GM10847 (cell line): ENCODE measurements around the gene ADNP2.

Experiments used
- POLR2A ChIP-seq: IDR thresholded peaks from 2 replicates; pipeline ENCODE4 v1.6.1; 2011; ENCODE audit not compliant: insufficient read length; ENCODE audit errors: extremely low read depth

The ADNP2 gene

DNA sequence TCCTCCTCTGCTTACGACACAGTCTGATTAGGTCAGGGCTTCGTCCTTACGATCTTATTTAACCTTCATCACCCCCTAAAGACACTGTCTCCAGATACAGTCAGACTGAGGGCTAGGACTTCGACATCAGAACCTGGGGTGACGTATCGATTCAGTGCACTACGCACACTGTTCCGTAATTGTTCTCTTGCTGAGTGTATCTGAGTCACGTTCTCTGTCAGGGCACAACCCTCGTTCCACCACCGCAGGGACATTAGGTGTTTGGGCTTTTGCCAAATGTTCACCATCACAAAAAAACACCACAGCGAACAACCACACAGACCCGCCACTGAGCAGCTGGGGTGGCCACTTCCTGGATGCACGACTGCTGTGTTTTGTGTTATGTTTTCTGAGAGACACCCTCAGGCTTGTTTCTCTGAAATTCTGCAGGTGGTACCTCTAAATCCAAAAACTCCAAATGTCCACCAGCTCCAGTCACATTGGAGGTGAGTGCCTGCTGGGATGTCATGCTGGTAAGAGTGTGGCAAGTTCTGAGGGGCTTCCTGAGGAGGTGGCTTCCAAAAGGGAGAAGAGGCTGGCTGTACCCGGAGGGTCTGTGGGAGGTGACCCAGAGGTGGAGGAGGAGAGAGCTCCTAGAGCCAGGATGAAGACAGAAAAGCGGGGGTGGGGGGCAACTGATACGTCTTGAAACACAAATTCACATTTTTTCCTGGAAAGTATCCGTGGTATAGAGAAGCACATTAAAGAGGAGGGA, 66.6 kb downstream of the ADNP2 start:
- no peak for TF ChIP-seq POLR2A

DNA sequence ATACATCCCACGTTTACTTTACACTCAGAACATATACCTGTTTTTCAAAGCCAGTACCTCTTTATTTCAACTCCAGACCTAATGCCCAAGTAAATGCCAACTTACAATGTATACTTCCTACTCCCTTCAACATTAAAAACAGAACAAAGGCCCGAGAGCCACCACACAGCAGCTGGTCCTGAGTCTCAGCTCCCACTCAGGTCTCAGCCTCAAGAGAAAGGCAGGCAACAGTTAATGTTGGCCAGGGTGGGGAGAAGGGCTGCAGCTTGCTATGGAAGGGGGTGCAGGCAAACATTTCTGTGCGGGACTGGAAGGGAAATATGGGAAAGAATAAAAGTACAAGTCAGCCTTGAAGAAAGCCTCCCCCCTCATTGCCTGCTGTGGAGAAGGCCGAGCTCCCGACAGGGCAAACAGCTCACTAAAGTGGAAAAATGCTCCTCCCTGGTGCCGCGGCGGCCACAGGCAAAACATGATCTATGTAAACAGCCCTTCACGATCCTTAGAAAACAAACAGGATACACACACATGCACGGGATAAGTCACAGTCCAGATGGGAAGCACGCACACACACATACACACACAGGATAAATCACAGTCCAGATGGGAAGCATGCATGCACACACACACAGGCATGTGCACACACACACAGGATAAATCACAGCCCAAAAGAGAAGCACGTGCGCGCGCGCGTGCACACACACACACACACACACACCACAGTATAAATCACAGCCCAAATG, 67.4 kb downstream of the ADNP2 start:
- no peak for TF ChIP-seq POLR2A

DNA sequence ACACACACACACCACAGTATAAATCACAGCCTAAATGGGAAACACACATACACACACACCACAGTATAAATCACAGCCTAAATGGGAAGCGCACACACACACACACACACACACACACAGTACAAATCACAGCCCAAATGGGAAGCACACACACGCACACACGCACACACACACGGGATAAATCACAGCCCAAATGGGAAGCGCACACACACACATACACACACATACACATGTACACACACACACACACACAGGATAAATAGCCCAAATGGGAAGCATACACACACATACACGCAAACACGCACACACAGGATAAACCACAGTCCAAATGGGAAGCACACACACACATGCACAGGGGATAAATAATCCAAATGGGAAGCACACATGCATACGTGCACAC, 68.1 kb downstream of the ADNP2 start:
- no peak for TF ChIP-seq POLR2A

DNA sequence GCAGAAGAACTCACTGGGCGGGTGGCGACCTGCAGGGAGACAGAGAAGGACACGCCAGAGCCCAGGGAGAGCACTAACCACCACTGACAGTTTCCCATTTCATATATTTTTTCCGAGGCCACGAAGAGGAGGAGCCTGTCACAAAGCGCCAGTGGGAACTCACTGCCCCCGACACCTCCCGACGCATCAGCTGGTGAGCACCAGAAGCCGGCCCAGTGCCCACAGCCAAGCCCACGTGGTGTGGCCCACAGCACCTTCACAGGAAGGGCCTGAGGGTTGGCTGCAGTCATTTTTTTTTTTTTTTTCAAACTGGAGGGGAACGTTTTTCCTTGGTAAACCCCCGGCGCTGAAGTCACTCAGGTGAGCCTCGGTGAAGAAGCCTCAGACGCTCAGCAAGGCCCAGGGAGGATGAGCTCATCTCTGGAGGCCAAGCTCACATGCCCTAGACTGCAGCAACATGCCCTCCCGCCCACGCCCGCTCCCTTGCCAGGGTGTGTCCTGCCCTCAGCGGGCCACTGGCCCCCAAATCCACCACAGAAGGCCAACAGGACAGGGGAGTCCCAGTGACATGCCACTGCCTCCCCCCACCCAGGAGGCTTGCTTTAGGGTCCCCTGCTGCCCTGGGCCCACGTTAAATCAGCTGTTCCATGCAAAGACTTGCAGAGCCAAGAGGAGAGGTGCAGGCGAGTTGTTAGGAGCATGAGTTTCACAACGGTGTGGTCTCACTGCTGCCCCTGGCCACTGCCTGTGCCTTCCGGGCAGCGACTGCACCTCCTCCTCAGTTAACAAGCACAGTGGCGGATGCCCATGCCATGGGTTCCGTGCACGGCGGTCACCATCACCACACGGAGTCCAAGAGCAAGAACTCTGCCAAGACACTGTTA, 70.1 kb downstream of the ADNP2 start:
- no peak for TF ChIP-seq POLR2A

DNA sequence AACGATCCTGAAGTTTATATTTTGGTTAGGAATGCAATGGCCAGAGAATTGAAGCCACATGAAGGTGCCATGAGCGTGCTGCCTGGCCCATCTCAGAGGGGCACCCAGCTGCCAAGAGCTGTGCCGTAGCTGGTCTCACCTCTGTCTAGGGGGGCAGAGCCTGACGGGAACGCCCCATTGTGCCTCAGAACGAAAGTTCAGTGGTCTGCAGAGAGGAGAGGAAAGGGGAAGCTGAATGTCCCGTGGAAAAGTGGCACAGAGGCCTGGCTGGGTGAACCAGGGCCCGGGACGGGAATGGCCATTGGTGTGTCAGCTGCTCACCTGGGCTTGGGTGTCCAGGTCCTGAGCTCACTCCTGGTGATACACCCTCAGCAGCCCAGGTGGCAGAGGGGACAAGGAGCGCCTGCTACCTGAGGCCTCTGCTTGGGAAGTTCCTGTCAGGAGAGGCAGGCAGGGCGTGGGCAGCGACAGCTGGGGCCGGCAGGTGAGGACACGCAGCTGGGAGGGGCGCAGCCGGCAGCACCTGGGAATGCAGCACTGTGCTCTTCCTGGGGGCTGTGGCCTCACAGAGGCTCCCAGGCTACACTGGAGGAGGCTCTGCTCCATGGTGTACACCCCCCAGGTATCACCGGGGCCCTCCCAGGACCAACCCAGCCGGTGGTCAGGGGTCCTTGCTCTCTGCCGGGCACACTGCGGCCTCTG, 70.9 kb downstream of the ADNP2 start:
- TF ChIP-seq POLR2A, result no peak

DNA sequence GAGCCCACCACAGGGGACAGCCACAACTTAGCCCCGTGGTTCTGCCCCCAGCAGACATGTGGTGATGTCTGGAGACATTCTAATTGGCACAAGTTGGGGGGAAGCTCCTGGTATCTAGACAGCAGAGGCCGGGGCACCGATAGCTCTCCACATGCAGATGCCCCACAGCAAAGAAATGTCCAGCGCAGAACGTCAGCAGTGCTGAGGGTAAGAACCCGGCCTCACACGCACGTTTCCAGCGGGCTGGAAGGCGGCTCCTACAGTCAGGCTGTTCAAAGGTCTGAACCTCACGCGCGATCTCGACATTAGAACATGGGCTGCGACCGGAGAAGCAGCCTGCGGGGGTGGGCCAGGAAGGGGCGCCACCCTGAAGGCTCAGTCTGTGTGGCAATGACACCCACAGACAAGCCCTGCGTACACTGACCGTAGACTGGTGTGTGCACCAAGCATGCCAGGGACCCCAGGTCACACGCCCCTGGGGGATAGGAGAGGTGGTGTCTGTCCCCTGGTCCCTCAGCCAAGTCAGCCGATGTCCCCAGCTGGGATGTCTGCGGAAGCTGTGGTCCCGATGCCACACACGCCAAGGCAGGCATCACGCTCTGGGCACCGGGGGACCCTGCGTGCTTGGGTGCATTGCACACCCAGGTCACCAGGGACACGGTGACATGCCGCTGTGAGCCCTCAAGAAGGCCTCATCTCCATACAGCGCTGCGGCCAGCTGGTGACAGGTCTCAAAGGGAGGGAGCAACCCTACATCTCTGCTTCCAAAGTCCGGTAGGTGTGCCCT, 71.9 kb downstream of the ADNP2 start:
- no peak for TF ChIP-seq POLR2A

DNA sequence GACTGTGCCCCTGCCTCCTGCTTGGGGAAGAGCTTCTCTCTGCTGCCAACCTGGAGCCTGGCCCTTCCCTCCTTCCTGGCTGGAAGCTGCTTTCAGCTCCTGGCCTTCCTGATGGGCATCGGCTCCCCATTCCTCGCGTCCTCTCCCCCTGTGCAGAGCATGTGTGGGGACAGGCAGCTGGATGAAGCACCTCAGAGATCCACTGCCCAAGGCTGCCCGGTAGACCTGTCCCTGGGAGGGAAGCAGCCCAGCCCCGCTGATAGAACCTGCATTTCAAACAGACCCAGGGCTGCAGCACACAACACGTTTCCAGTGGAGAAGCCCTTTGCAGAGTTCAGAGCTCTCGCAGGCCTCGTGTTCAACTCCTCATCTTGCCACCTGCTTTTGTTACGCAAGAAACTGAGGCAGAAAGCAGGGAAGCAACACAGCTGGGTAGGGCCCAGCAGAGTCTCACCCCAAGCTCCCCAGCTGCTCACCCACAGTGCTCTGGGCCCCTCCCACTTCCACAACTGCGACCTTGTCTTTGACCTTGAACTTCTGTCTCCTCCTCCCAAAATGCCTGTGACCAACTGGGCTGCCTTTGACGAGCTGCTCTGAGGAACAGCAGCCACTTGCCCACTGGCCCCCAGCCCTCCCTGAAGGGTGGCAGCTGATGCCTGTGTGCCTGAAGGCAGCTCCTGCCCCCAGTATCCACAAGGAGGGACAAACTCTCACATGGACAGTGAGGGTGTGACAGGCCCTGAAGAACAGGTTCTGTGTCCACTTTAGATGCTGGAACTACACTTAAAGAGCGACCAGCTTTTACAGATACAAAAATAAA, 72.8 kb downstream of the ADNP2 start:
- no peak for TF ChIP-seq POLR2A

DNA sequence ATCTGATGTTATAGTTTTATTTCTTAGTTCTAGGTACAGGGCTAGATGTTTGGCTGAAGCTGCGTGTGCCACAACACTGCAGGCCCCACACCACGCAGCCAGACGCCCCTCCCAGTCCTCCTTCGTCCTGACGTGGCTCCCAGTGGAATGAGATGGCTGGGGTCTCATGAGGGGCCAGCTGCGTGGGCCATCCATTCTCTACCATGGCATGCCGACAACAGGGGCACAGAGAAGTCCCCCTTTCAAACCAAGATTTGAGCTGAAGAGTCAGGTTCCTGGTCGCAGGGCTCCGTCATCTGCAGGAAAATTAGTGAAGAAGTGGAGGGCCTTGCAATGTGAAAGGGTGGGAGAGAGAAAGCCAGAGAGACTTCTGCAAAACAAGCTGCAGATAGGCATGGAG, 73.8 kb downstream of the ADNP2 start:
- no peak for TF ChIP-seq POLR2A

DNA sequence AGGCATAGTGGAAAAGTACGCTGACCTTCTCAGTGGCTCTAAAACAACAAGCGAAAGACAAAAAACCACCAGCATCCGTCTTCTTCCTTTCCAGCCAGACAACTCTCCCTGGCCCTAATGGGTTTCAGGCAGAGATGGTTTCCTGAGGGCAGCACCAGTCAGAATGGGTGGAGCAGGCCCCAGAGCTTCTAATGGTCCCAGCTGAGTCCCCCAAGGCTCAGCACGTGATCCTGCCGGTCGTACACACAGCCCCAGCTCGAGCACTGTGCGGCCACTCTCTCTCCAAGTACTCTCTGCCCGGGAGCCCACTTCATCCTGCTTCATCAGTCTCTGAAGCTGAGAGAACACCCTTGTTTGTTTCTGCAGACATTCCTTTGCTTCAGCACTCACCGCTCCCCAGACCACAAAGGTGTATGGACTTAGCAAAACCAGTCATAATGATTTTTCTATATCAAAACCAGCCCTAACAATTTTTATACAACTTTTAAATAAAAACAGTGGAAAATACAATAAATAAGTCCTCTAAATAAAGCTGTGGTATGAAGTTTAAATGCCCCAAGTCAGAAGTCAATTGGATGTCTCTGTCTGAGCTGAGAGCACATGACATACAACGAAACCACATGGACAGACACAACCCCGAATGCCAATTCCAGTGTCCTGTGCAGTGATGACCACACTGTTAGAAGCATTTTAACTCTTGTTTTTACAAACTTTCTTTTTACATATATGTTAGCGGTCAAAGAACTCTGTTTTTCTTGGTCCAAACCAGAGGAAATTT, 74.4 kb downstream of the ADNP2 start:
- TF ChIP-seq POLR2A, result no peak

DNA sequence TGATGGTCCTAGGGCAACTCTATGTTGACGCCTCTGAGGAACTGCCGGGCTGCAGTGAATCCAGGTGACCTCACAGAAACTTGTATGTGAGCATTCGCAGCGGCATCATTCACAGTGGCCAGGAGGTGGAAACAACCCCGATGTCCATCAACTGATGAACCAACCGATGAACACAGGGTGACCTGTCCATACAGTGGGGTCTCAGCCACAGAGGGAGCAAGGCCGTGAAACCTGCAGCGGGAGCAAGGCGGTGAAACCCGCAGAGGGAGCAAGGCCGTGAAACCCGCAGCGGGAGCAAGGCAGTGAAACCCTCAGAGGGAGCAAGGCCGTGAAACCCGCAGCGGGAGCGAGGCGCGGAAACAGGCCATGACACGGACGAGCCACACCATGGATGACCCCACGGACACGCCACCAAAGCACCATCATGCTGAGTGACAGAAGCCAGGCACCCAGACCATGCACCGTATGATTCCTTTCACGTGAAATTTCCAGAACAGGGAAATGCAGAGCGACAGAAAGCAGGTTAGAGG, 75.2 kb downstream of the ADNP2 start:
- TF ChIP-seq POLR2A, result no peak

DNA sequence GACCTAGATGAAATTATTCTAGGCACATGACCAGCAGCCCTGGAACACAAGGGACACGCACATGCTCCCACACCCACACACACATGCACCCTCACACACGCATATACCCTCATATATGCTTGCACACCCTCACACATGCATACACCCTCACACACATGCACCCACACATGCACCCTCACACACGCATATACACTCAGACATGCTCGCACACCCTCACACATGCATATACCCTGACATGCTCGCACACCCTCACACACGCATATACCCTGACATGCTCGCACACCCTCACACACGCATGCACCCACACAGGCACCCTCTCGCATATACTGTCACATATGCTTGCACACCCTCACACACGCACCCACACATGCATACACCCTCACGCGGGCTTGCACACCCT, 76.5 kb downstream of the ADNP2 start:
- no peak for TF ChIP-seq POLR2A

DNA sequence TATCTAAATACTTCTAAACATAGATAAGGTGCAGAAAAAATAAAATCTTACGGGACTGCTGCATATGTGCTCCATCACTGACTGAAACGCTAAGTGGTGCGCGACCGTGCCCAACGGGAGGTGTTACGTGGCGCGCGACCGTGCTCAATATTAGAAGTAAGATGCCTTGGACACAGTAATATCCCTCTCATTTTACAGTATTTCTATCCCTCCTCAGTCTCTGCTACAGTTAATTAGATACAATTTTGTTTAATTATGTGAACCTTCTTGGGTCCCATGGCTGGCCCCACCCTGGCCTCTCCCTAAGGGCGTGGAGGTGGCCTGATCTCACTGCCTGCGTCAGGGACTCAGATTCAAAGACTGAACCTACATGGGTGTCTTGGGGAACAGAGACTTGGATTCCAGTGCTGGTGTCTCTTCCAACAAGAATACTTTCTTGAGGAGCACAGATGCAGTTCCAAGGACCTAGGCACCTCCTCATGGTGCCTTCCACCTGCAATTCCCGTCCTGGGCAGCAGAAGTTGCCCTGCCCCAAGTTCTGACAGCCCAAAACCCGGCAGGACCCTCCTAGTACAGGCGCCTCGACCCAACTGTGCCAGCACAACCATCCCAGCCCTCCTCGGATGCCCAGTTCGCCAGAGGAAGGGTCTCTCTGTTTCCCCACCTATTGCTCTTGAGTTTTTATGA, 79.0 kb downstream of the ADNP2 start:
- no peak for TF ChIP-seq POLR2A
